ENCODE measurements around the gene OCA2.

OCA2 gene

GRCh38 chr15:27844018-27844666 lies 255.0 kb downstream of the OCA2 start:
- DNase-seq = peak; percentile 85

DNA sequence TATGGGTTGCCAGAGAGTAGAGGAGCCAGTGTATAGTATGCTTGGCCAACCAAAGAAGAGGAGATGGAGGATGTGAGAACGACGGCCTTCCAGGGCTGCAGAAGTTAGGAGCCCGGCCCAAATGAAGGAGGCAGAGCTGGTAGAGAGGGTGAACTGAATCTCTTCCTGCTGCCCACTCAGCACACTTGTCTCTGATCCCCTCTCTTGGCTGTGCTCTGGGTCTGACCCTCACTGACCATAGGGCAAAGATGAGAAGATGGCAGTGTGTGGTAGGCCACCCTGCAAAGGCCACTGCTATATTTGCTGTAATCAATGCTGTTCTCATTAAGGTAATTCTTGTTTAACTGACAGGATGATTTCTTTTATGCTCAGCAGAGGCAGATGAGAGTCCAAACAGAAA lies 256.0 kb downstream of the OCA2 start:
- no peak for DNase-seq

DNA sequence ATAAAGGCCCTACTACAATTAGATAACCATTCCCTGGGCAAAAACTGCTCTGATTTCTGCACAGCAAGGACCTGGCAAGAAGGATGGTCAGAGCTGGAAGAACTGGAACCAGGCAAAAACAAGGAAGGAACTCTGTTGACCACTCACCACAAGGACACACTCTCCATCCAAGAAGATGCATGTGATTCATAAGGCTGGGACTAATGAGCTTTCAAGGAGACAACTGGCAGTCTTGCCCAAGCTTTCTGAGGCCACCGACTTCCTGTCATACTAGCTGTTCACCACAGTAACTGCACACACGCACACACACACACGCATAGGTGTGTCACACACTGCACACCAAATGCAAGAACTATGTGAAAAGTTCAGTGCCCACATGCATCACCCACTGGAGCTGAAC lies 256.6 kb downstream of the OCA2 start:
- no peak for DNase-seq

GRCh38 chr15:27835233-27835939 lies 263.7 kb downstream of the OCA2 start:
- no peak for DNase-seq

GRCh38 chr15:27834684-27835083 lies 264.4 kb downstream of the OCA2 start:
- DNase-seq = no peak

DNA sequence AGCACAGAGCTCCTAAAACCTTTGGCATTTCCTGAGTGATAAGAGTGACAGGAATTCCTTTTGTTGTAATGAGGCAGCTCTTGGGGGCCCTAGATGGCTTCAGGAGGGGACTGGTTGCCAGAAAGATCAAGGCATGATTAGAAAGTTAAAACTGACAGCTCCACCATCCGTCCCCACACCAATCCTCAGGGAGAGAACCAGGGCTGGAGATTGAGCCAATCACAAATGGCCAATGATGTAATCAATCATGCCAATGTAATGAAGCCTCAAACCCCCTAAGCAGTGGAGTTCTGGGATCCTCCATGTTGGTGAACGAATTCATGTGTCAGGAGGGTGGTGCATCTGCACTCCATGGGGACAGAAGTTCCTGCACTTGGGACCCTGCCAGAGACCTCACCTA lies 265.1 kb downstream of the OCA2 start:
- no peak for DNase-seq

DNA sequence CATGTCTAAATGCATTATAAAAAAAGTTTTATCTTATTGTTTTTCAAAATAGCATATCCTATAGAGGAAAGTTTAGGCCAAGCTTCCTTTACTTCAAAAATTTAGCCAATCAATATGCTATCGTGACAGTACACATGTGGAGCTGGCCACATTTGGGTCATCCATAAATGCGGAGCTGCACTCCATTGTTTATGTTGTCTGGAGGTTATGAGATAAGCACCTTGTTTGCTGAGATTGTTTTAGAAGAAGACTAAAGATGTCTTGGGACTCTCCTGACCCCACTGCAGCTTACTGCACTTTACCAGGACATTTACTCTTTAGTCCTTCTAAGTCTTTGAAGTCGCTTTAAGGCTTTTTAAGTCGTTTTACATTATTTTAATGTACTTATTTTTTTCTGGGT lies 265.9 kb downstream of the OCA2 start:
- DNase-seq = no peak

DNA sequence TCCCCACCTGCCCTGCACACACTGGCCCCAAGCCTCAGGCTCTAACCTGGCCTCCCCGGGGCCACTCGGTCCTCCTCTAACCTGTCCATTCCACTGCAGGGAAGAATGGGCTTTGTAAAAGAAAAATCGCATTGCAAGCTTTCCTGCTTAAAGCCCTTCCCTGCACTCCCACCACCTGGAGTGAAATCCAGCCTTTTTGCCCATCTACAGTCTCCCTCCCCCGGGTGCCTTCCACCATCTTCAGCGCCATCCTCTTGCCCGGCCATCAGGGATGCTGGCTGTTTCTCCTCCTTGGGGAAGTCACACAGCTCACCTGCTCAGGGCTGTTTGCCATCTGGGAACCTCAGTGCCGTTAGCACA lies 266.9 kb downstream of the OCA2 start:
- no peak for DNase-seq

DNA sequence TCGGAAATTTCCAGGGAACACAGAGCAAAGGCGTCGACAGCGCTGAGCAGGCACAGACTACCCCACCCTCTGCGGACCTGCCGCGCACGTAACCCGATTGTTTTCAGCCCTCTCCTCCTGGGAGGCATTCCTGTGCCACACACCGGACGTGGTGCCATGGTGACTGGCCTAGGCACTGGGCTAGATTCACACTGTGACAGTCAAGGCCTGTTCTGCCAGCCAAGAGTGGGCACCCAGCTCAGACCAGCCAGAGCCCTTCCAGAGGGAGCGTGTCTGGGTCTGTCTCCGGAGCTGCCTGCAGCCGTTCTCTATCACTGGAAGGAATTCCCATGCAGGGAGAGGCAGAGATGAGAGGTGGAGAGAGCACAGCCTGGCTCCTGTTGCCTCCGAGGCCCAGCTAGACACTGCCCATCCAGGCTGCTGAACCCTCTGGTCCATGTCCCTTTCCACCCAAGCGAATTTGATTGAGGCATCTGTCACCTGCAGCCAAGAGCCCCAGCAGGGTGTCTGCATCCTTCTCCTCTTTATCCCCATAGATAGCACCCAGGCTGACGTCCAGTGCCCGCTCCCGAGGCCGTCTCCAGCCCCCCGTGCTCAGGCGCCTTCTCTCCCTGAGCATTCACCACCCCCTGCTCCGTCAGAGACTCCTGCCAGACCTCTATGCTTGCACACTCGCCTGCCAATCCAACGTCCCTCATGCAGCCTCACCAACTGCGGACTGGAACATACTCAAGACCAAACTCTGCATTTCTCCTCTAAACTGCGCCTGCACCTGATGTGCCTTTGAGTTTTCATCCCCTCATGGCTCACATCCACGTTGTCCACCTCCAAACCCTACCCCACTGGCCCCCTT lies 267.5 kb downstream of the OCA2 start:
- DNase-seq = no peak

GRCh38 chr15:27828746-27829145 lies 270.4 kb downstream of the OCA2 start:
- no peak for DNase-seq

DNA sequence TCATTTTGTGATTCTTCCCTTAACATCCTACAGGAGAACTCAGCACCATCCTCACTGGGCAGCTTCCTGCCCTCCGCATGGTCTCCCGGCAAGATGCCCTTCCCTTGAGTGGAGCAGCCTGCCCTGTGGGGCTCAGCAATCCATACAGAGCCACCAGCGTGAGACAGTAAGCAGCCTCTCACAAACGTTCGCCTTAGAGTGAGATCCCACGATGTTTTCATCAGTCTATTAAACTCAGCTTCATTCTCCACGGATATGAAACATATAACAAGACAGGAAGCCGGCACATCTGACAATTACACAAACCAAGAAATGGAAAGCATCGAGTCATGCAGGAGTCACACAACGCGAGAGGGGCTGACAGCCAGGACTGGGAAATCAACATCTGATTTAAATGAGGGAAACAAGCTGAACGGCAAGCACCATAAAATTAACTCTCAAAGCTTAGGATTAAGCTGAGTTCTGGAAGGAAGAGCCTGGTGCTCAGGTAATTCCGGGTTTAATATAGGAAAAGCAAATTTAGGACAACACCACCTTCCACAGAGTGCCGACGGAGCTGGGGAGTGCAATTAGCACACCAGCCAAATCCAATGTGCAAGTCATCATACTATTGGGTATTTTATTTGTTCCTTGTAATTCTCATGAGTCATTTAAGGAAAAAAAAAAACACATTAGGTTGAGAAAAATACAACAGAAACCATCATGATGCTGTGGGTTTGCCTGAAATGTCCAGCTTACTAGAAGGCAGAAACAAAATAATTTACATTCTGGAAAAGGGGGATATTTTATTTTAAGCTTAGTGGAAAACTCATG lies 272.0 kb downstream of the OCA2 start:
- DNase-seq = no peak

- DNase-seq = no peak
These were observed 272.7 kb downstream of the OCA2 start for GRCh38 chr15:27826411-27826810.

- no peak for DNase-seq
These were observed 274.2 kb downstream of the OCA2 start for GRCh38 chr15:27824841-27825422.

GRCh38 chr15:27821273-27821672 lies 277.8 kb downstream of the OCA2 start:
- no peak for DNase-seq

DNA sequence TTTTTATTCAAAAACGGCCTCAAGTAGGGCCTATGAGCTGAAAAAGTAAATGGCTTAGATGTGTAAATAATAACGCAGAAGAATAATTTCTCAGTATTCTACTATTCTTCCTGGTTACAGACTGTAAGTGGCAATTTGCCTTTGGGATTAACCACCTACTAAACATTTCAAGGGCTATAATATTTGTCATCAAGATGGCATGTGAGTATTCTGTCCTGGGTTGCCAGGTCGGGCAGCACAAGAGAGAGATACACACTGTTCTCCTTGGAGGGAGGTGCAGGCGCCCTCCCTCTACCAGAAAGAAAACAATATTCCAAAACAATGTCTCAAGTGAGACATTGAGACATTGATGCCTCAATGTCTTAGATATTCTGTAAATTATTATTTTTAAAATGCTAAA lies 278.4 kb downstream of the OCA2 start:
- no peak for DNase-seq

DNA sequence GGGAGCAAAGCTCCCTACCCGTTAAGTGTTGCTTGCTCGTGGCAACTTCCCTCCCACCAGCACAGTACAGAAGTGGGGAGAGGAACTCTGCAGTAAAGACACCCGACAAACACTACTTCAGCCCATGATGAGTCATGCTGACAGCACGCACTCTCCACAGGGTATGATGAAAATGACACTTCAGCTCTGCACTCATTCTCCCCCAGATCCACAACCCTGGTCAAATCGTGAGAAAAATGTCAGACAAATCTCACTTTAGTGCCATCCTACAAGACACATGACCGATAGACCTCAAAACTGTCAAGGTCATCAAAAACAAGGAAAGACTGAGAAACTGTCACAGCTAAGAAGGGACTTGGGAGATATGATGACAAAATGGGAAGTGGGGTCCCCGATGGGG lies 278.9 kb downstream of the OCA2 start:
- no peak for DNase-seq

- no peak for DNase-seq
These were observed 281.9 kb downstream of the OCA2 start for GRCh38 chr15:27817258-27817657.

- DNase-seq = no peak
These were observed 282.3 kb downstream of the OCA2 start for GRCh38 chr15:27816790-27817189.

- no peak for DNase-seq
These were observed 284.1 kb downstream of the OCA2 start for GRCh38 chr15:27815035-27815434.

DNA sequence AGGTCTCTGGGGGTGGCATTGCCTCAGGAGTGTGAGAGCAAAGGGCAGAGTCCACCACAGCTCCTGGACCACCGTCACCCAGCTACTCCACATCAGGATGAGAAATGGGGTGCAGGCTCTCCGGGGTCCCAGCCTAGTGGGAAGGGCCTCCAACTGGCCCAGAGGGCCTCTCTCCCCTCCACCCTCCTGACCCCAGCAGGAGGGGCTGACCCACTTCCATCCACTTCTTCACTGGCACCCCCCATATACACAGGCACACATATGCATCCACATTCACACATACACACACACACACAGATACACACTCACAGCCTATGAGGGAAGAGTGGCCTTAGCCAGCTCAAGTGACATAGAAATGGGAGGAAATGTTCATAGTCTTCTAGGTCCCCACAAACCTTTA lies 286.0 kb downstream of the OCA2 start:
- DNase-seq = no peak

DNA sequence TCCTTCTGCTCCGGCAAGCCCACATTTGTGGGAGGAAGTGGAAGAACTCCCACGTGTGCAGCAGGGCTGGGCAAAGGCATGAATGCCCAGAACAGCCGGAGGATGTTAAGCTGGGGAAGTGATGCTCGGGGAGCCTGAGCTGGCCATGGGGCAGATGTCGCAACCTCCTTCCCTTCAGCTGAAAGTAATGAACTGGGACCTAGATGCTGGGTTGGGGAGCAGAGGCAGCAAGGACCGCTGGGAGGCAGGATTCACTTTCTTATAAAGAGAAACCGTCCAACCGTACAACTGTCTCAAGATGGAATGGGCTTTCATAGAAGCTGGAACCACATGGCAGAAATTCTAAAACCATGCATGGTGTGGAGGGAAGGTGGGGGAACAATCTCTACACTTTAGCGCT lies 290.9 kb downstream of the OCA2 start:
- DNase-seq = no peak

GRCh38 chr15:27807335-27807734 lies 291.8 kb downstream of the OCA2 start:
- DNase-seq = no peak

DNA sequence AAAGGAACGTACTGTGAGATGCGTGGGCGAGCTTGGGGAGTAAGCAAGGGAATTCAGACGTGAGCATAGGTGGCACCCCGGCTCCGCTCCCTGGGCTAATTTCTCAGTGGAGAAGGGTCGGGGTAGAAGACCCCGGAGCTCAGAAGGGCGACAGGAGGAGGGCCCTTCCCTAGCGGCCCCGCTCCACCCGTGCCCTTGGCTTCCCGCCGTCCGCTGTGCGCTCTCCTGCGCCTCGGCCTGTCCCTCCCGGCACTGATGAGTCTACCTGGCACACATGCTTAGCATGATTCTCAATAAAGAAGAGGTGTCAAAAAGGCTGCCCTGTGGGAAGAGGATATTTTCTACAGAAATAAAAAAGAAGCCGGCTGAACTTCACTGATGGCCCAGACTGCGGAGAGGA lies 292.7 kb downstream of the OCA2 start:
- DNase-seq = no peak

Data from islet precursor cell (in vitro differentiated cells).